Measurements from ENCODE around the gene SARDH.

GRCh38 chr9:133728856-133729616 is 9.1 kb downstream of the SARDH start:
- no peak for TF ChIP-seq CTCF (IDR thresholded peaks at IDR 0.05)
- TF ChIP-seq POLR2A (IDR thresholded peaks at IDR 0.05) = no peak

Data from esophagus squamous epithelium (tissue), 4 donors.